UCSD-AML1 (cell line): Measurements from ENCODE around the gene POTEG.
"Not testable (repeated sequence)": the region's sequence is repeated elsewhere in the genome, so short reads cannot be mapped to it uniquely, and the experiment has no call there.

Source experiments
- DNase-seq: peaks from one replicate; lab custom pipeline; 2025; ENCODE audit not compliant: unreplicated experiment; lab: John Stamatoyannopoulos, UW

Gene POTEG

GRCh38 chr14:19374451-19374903, 59.7 kb downstream of the POTEG start:
- not testable (repeated sequence) for DNase-seq

- DNase-seq: not testable (repeated sequence)
These were observed 61.2 kb downstream of the POTEG start for GRCh38 chr14:19372813-19373500.

GRCh38 chr14:19371767-19372166, 62.4 kb downstream of the POTEG start:
- DNase-seq: not testable (repeated sequence)

- not testable (repeated sequence) for DNase-seq
These were observed 71.3 kb downstream of the POTEG start for GRCh38 chr14:19362803-19363202.

- not testable (repeated sequence) for DNase-seq
These were observed 71.8 kb downstream of the POTEG start for GRCh38 chr14:19362323-19362722.

GRCh38 chr14:19361636-19362253, 72.4 kb downstream of the POTEG start:
- DNase-seq: not testable (repeated sequence)

GRCh38 chr14:19360937-19361635, 73.1 kb downstream of the POTEG start:
- DNase-seq: not testable (repeated sequence)
